AG20443 (cell line): ENCODE results near the gene RIMBP2.

Experiments used
- DNase-seq: peaks from one replicate; pipeline ENCODE4 v3.0.0; 2012; ENCODE audit warnings: low spot score, mixed read lengths

The RIMBP2 gene

GRCh38 chr12:130438243-130438620, 277.9 kb downstream of the RIMBP2 start:
- no peak for DNase-seq

GRCh38 chr12:130437555-130438242, 278.4 kb downstream of the RIMBP2 start:
- DNase-seq: no peak

GRCh38 chr12:130436741-130437501, 279.2 kb downstream of the RIMBP2 start:
- DNase-seq: no peak

GRCh38 chr12:130435826-130436225, 280.3 kb downstream of the RIMBP2 start:
- no peak for DNase-seq

GRCh38 chr12:130435331-130435730, 280.8 kb downstream of the RIMBP2 start:
- DNase-seq: no peak

- DNase-seq: no peak
Observed at GRCh38 chr12:130434560-130434959, 281.5 kb downstream of the RIMBP2 start.

- no peak for DNase-seq
Observed at GRCh38 chr12:130433834-130434233, 282.3 kb downstream of the RIMBP2 start.

- DNase-seq: no peak
Observed at GRCh38 chr12:130433411-130433810, 282.7 kb downstream of the RIMBP2 start.

- no peak for DNase-seq
Observed at GRCh38 chr12:130431176-130431575, 284.9 kb downstream of the RIMBP2 start.

- no peak for DNase-seq
Observed at GRCh38 chr12:130429656-130430505, 286.2 kb downstream of the RIMBP2 start.

- DNase-seq: no peak
Observed at GRCh38 chr12:130428116-130428515, 288.0 kb downstream of the RIMBP2 start.

- no peak for DNase-seq
Observed at GRCh38 chr12:130427381-130427887, 288.7 kb downstream of the RIMBP2 start.

- DNase-seq: no peak
Observed at GRCh38 chr12:130425698-130426245, 290.3 kb downstream of the RIMBP2 start.

GRCh38 chr12:130424858-130425697, 291.0 kb downstream of the RIMBP2 start:
- no peak for DNase-seq

GRCh38 chr12:130423991-130424857, 291.9 kb downstream of the RIMBP2 start:
- no peak for DNase-seq

GRCh38 chr12:130423136-130423535, 293.0 kb downstream of the RIMBP2 start:
- no peak for DNase-seq

- no peak for DNase-seq
Observed at GRCh38 chr12:130422676-130423075, 293.4 kb downstream of the RIMBP2 start.

GRCh38 chr12:130421896-130422295, 294.2 kb downstream of the RIMBP2 start:
- no peak for DNase-seq

- DNase-seq: no peak
Observed at GRCh38 chr12:130420071-130420470, 296.0 kb downstream of the RIMBP2 start.

- no peak for DNase-seq
Observed at GRCh38 chr12:130419116-130419515, 297.0 kb downstream of the RIMBP2 start.
